Neural progenitor cell (in vitro differentiated cells): ENCODE results near the gene ARID3A.

ENCODE experiments used
- EZH2 ChIP-seq: fragments of 200-600 bp; sonication (generic); IDR thresholded peaks from 2 replicates; pipeline ENCODE4 v1.6.1; 2017; ENCODE audit warnings: antibody characterized with exemption, mild to moderate bottlenecking, moderate library complexity
- EZH2phosphoT487 ChIP-seq: fragments of 200-600 bp; sonication (generic); IDR thresholded peaks from 2 replicates; pipeline ENCODE4 v1.6.1; 2017; ENCODE audit warnings: antibody characterized with exemption
- TF ChIP-seq, protein P1 (sequence below): fragments of 200-600 bp; sonication (generic); IDR thresholded peaks from 2 replicates; pipeline ENCODE4 v1.5.1; 2017; ENCODE audit warnings: antibody characterized with exemption, mild to moderate bottlenecking

GRCh38 chr19:992670-993055 lies 66.8 kb downstream of the ARID3A start:
- TF ChIP-seq, protein P1, sequence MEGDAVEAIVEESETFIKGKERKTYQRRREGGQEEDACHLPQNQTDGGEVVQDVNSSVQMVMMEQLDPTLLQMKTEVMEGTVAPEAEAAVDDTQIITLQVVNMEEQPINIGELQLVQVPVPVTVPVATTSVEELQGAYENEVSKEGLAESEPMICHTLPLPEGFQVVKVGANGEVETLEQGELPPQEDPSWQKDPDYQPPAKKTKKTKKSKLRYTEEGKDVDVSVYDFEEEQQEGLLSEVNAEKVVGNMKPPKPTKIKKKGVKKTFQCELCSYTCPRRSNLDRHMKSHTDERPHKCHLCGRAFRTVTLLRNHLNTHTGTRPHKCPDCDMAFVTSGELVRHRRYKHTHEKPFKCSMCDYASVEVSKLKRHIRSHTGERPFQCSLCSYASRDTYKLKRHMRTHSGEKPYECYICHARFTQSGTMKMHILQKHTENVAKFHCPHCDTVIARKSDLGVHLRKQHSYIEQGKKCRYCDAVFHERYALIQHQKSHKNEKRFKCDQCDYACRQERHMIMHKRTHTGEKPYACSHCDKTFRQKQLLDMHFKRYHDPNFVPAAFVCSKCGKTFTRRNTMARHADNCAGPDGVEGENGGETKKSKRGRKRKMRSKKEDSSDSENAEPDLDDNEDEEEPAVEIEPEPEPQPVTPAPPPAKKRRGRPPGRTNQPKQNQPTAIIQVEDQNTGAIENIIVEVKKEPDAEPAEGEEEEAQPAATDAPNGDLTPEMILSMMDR, result no peak
- TF ChIP-seq EZH2 (no peak), EZH2phosphoT487 (no peak)
